NCI-H1092 treated with DMSO at 0.1 percent for 48 hours (cell line): ENCODE measurements around the gene BPIFB3.
"Not testable (repeated sequence)": the region's sequence is repeated elsewhere in the genome, so short reads cannot be mapped to it uniquely, and the experiment has no call there.

Source experiments
- DNase-seq: peaks from one replicate; lab custom pipeline; 2025; lab: John Stamatoyannopoulos, UW

The BPIFB3 gene

DNA sequence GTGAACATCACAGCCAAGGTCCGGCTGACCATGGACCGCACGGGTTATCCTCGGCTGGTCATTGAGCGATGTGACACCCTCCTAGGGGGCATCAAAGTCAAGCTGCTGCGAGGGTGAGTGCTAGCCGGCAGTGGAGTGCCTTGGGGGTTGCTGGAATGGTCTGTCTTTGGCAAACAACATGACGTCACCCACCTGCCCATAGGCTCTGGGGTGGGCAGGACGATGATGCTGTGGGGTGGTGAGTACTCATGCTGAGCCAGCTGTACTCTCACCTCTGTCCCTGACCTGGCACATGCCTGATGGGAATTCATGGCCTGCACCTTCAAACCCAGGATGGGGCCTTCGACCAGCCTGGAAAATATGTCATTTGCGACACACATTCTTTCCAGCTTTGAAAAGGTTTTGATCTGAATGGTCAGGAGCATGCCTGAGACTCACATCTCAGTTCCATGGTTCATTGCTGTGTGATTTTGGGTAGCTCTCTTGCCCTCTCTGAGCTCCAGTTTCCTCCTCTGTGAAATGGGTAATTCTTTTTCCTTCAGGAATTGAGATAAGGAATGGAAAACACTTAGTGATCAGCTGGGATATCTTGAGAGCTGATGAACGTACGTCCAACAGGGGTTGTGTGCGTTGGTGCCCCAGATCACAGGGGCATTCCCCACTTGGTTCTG lies 32.5 kb downstream of the BPIFB3 start:
- DNase-seq = no peak

DNA sequence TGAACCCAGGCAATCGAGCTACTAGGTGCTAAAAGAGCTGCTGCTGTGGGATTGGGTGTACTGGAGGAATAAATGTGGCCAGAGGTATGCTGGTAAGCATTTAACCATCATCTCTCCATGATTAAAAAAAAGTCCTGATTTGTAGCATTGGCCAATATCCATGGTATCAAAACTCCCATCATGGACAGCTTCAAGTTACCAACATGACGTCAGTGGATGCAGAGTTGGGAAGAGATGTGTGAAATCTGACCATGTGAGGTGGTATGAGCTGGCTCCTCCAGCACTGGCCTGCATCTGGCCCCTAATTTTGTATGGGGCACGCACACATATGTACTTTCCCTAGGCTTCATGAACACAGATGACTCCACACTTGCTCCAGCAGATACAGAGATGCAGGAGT lies 37.4 kb downstream of the BPIFB3 start:
- no peak for DNase-seq

DNA sequence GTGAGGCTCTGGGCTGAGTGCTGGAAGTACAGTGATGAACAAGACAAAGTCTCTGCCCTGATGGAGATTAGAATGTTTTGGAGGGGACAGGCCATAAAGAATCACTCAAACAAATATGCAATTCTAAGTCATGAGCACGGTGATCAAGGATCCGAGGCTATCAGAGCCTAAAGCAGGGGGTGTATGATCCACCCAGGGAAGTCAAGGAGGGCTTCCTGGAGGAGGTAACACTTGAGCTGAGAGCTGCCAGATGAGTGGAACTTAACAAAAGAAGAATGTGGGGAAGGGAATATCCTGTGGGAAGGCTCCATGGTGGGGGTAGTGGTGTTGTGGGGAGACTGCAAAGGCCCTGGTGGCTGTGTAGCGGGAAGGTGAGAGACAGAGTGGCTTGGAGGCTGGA lies 38.0 kb downstream of the BPIFB3 start:
- no peak for DNase-seq

DNA sequence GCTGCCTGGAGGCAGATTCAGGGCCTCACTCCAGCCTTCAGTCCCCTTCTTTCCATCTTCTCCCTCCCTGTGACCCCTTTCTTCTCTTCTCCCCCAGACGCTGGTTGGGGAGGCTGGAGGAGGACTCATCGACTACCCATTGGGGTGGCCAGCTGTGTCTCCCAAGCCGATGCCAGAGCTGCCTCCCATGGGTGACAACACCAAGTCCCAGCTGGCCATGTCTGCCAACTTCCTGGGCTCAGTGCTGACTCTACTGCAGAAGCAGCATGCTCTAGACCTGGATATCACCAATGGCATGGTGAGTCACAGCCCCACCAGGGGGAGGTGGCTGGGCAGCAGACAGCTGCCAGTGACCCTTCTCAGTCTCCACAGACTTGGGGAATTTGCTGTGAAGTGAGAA lies 38.7 kb downstream of the BPIFB3 start:
- no peak for DNase-seq

DNA sequence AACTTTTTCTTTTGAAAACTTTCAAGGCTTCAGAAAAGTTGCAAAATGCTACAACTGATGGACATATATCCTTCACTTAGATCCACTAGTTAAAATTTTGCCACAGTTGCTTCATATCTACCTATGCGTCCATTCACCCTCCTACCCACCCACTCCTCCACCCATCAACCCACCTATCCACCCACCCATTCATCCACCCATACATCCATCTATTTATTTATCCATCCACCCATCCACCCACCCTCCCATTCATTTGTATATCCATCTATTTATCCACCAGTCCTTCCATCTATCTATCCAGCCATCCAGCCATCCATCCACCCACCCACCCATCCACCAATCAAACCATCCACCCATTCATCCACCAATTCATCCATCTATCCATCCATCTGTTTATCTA lies 39.4 kb downstream of the BPIFB3 start:
- no peak for DNase-seq

DNA sequence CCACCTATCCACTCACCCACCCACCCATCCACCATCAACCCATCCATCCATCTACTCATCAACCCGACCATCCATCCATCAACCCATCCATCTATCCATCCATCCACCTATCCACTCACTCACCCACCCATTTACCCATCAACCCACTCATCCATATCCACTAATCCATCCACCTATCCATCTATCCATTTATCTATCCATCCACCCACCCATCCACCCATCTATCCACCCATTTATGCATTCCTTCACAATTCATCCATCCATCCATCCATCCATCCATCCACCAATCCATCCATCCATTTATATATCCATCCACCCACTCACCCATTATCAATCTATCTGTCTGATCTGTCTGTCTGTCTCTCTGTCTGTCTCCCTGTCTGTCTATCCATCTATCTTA lies 39.9 kb downstream of the BPIFB3 start:
- no peak for DNase-seq

DNA sequence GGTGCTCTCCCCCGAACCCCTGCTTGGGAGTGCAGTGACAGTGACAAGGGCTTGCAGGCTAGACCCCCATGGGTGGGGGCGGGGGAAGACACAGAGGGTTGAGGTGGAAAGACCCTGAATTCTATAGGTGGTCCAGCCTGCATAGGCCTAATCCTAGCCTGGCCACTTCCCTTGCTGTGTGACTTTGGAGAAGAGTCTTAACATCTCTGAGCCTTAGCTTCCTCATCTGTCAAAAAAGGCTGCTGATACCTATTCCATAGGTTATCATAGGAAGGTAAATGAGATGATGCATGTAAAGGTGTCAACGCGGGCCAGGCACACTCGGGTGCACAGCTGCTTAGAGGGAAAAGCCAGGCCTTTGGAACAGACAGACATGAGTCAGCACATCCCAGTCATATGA lies 41.5 kb downstream of the BPIFB3 start:
- no peak for DNase-seq

DNA sequence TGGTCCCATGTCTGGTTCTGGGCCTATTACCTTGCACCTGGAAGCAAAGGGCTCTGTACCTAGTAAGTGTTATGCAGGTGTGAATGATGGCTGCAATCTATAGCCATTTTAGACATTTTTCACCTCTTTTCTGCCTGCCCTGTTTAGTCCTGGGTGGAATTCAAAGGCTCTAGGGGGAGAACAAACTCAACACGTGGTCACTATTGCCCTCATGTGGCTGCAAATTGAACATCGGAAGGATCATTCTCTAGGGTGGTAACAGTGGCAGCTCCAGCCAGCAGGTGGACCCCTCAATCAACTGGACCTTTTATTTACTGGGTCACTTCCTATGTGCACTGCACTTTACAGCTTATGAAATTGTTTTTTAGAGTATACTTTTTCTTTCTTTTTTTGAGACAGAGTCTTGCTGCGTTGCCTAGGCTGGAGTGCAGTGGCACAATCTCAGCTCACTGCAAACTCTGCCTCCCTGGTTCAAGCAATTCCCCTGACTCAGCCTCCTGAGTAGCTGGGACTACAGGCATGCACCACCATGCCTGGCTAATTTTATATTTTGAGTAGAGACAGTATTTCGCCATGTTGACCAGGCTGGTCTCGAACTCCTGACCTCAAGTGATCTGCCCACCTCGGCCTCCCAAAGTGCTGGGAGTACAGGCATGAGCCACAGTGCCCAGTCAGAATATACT lies 42.3 kb downstream of the BPIFB3 start:
- peak; percentile 87 for DNase-seq

DNA sequence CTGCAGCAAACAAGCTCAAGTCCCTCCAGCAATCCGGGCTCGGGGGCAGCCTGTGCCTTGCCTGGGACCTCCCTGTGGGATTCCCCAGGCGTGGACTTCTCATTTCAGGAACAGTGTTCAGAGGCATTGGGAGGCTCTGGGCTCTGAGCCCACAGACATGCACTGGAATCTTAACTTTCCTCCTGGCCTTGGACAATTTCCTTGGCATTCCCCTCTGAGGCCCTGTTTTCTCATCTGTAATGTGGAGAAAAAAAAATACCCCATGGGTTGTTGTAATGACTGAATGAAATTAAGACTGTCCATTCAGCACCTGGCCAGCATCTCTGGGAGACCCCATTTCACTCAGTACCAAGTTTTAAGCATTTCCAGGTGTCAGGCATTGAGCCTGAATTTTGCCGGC lies 43.3 kb downstream of the BPIFB3 start:
- DNase-seq = no peak

DNA sequence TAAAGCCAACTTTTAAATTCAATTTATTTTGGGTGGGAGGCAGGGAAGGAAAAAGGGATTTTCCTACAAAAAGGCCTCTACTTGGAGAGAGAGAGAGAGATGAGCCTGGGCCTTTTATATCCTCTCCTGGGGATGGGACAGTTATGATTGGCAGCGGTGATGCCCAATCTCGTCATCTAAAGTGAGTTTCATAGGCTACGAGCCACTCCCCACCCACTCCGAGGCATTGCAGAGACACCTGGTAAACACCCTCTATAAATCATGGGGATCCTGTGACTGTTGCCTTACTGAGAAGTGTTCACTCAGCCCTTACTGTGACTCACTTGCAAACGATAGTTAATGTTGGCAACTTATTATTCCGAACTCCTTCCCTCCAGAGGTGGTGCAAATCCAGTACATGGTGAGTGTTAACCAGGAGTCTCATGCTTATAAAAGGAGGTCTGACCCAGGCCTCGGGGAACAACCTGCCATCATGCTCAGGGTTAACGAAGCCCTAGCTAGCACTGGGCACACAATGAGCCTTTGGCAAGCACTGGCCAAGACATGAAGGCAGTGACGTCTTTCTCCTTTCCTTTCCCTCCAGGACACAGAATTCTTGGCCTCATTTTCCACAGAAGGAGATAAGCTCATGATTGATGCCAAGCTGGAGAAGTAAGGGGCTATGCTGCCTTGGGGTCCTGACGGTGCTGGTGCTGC lies 46.3 kb downstream of the BPIFB3 start:
- no peak for DNase-seq

DNA sequence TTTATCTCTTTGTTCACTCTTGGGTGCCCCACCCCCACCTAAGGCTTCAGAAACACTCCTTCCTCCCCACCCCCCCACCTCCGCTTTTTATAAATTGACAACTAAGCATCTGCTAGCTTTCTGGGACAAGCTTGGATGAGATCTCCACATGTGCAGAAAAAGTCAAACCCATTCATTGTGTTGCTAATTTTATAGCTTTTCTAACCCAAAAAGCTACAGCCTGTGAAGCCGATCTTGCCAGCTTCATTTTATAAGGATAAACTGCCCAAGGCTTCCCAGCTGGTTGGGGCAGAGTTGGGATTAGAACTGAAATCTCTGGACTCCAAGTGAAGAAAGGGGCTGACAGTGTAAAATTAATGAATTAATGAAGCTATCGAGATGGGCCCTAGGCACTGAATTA lies 49.9 kb downstream of the BPIFB3 start:
- DNase-seq = no peak

DNA sequence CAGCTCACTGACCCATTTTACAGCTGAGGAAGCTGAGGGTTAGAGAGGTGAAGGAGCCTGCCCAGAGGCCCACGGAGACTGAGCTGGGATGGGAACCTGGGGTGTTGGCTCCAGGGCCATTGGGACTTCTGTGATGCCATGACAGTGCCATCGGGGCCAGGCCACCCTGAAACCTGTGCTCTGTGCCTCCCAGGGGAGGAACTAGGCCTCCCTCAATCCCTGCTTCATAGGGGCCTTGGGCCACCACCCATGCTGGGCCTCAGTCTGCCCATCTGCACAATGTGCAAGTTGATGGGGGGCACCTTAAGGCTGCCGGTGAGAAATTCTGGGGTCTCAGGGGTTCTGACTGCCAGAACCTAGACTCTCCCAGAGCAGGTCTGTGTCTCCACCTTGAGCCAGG lies 50.6 kb downstream of the BPIFB3 start:
- no peak for DNase-seq

DNA sequence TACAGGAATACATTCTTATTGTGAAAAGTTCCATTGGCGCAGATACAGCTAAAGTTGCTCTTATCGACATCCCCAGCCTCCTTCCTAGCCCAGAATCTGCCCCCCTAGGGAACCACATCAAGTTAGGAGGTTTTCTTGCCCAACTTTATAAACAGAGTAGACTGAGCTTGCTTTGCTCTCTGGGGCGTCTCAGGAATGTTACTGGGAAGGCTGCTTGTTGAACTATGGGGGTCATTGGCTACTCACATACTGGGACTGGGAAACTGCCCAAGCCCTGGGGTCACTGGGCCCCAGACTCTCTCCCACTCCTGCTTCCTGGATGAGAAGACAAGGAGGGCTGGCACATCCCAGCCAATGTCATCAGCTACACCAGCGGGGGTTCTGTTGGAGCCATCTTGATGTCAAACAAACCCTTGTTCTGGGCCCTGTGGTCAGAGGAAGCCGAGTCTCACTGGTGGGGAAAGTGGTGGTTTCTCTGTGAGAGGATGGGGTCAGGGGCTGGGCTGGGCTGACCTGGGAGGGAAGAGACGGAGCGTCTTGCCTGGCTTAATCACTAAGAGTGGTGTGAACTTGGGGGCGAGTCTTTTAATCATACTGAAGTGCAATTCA lies 51.7 kb downstream of the BPIFB3 start:
- DNase-seq = no peak

DNA sequence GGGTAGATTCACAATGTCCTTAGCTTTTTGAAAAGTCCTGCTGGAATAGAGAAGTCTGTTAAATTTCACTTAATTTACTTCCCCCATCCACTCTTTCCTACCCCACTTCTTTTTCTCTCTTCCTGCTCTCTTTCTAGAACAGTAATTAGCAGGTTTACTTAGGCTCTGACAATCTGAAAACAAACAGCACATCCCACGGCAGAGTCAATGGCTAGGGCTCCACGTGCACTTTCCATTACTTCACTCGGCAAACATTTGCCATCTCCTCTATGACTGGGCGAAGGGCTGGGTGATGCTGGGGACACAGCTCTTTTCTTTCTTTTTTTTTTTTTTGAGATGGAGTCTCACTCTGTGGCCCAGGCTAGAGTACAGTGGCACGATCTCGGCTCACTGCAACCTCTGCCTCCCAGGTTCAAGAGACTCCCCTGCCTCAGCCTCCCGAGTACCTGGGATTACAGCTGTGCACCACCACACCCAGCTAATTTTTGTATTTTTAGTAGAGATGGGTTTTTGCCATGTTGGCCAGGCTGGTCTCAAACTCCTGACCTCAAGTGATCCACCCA lies 52.4 kb downstream of the BPIFB3 start:
- DNase-seq = peak; percentile 40

DNA sequence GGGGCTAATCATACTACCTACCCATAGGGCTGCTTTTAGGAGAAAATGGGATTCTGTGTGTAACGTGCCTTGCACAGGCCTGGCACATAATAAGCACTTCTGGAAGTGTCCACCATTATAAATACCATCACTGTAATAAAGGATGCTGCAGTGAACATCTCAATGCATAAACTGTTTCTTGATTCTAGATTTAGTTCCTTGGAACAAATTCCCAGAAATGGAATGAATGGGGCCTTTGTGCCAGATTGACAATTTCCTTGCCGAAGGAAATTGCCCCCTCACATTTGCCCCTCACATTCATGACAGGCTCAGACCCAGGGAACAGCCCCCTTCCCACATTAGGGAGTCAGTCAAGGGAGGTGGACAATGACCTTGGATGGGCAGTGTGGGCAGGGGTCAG lies 55.0 kb downstream of the BPIFB3 start:
- no peak for DNase-seq

DNA sequence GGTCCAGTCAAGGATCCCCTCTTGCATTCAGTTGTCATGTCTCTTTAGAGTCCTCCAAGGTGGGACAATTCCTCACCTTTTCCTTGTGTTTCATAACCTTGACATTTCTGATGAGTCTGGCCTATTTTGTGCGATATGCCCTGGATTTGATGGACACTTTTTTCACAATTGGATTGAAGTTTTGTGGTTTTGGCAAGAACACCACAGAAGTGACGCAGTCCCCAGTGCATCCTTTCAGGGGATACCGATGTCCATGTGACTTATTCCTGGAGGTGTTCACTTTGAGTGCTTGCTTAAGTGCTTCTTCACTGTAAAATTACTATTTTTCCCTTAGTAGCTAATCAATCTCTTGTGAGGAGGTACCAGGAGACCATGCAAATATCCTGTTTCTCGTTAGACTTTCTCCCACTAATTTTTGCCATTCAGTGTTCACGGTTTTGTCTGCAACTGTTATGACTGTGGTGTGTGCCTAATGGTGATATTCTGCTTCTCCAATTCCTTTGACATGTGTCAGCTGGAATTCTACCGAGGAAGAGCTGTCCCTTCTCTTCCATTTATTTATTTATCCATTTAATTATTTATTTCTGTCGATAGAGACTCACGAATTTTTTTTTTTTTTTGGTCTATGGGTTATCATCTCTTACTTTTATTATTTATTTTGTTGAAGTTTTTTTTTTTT lies 56.6 kb downstream of the BPIFB3 start:
- no peak for DNase-seq

DNA sequence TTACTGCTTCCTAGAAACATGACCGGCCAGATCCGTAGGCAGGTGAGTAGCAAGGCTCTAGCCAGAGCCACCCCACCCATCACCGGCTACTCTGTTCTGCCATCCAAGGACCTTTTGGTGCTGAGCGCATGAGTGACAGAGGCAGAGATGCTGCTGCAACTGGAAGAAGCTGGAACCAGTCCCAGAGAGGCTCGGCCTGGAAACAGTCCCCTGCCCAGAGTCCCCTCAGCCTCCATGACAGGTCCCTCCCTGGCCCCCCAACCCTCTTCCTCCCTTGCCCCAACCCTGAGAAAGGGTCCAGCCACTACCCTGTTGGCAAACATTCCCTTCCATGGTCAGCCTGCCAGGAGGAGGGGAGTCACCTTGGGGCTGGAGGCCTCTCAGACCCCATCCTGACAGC lies 57.6 kb downstream of the BPIFB3 start:
- no peak for DNase-seq

DNA sequence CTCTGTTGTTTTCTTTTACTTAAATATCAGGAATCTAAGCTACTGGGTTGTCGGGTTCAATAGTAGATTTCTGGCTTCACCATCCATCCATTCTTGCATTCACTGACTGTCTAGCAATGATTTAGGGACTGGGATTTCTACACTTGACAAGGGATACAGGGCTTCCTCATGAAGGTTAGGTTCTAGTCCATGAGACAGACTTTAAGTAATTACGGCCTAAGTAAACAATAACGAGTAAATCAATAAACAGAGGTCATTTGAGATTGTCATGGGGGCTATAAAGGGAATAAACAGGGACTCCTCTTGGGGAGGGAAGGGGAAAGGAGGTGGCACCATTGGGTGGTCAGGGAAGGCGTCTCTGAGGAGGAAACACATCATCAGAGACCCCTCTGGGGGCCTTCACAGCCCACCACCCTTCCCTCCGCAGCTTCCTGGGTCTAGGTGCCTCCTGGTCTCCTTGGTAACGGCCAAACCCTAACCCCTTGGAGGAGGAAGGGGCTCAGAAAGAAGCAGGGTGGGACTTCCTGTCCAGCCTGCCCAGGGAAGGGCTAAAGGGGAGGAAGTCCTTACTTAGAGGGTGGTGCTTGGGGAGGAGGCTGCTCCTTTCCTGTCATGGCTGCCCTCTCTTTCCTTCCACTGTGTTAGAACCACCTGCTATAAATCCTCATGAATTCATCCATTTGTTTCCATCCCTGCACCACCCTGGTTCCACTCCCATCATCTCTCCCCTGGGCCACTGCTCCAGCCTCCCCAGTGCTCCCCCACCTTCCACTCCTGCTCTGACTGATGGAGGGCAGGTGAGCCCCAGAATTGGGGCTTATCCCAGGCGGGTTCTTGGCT lies 59.1 kb downstream of the BPIFB3 start:
- DNase-seq = no peak

DNA sequence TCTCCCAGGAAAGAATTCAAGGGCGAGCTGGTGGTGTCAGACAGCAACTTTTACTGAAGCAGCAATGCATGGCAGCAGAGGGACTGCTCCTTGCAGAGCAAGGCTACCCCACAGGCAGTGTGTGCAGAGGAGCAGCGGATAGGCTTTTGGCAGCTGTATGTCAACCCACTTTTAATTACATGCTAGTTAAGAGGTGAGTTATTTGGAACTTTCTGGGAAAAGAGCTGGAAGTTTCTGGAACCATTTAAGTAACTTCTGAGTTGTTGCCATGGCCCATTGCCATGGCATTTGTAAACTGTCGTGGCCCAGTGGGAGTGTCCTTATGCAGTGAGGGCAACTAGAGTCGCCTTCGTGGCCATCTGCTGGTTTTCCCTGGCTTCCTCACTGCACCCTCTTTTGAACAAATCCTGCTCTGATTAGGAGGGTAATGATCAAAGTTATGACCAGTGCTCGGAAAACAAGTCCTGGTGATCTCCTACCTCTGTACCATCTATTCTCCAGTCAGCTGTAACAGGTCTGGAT lies 59.7 kb downstream of the BPIFB3 start:
- no peak for DNase-seq

DNA sequence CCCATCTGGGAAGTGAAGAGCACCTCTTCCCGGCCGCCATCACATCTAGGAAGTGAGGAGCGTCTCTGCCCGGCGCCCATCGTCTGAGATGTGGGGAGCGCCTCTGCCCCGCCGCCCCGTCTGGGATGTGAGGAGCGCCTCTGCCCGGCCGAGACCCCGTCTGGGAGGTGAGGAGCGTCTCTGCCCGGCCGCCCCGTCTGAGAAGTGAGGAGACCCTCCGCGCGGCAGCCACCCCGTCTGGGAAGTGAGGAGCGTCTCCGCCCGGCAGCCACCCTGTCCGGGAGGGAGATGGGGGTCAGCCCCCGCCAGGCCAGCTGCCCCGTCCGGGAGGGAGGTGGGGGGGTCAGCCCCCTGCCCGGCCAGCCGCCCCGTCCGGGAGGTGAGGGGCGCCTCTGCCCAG lies 61.8 kb downstream of the BPIFB3 start:
- not testable (repeated sequence) for DNase-seq
